OCI-LY7 (cell line): ENCODE data around the gene GNAT3. TPM values are rescaled to one million over a fixed set of nuclear protein-coding genes. Genes with fewer than 3 reads are reported as not detected.

Experiments used
- BruUV-seq: library from RNA; stranded (reverse); fragments of 400-500 nt; replicated peaks from 2 replicates; lab custom pipeline; 2021; lab: Mats Ljungman, UMichigan
- CTCF ChIA-PET: fragments of 300-600 bp; sonication (Branson Sonifier 250); formaldehyde crosslinking; loops from one replicate; lab custom pipeline; 2022; ENCODE audit warnings: antibody characterized with exemption; ENCODE audit not compliant: unreplicated experiment; lab: Charles Lee
- POLR2A ChIA-PET: fragments of 300-600 bp; sonication (Branson Sonifier 250); formaldehyde crosslinking; loops from one replicate; lab custom pipeline; 2022; ENCODE audit warnings: antibody characterized with exemption; lab: Charles Lee
- DNase-seq: peaks from one replicate; pipeline ENCODE4 v3.0.0-alpha.2; 2015; ENCODE audit warnings: low spot score
- H2AFZ ChIP-seq: fragments of 200-600 bp; sonication (generic), shearing (Covaris generic); 2 replicates; pipeline ENCODE4 v1.6.1; 2014; ENCODE audit warnings: mild to moderate bottlenecking, antibody characterized with exemption, low read length, moderate library complexity
- H3K27ac ChIP-seq: fragments of 200-600 bp; sonication (generic); 2 replicates; pipeline ENCODE4 v1.5.1; 2014; ENCODE audit warnings: mixed run types, low read depth, mild to moderate bottlenecking, moderate library complexity, low read length, inconsistent platforms; ENCODE audit not compliant: poor library complexity, severe bottlenecking
- H3K36me3 ChIP-seq: fragments of 200-600 bp; sonication (generic); 2 replicates; pipeline ENCODE4 v1.6.1; 2014; ENCODE audit warnings: mild to moderate bottlenecking, antibody characterized with exemption, low read length, moderate library complexity, mixed read lengths; ENCODE audit not compliant: insufficient read depth
- H3K4me1 ChIP-seq: fragments of 200-600 bp; sonication (generic); 2 replicates; pipeline ENCODE4 v1.5.1; 2014; ENCODE audit warnings: mild to moderate bottlenecking, low read length; ENCODE audit not compliant: insufficient read depth, poor library complexity, severe bottlenecking
- H3K4me2 ChIP-seq: fragments of 200-600 bp; sonication (generic); 2 replicates; pipeline ENCODE4 v1.6.1; 2014; ENCODE audit warnings: mild to moderate bottlenecking, low read length
- H3K4me3 ChIP-seq: fragments of 200-600 bp; sonication (generic); 2 replicates; pipeline ENCODE4 v1.5.1; 2014; ENCODE audit warnings: mild to moderate bottlenecking, low read depth, low read length; ENCODE audit not compliant: poor library complexity, severe bottlenecking
- H3K79me2 ChIP-seq: fragments of 200-600 bp; sonication (generic); 2 replicates; pipeline ENCODE4 v1.6.1; 2016; ENCODE audit warnings: low read depth, mild to moderate bottlenecking, low read length, moderate library complexity, mixed read lengths; ENCODE audit not compliant: insufficient read depth
- H3K9me2 ChIP-seq: fragments of 200-600 bp; sonication (generic); 2 replicates; pipeline ENCODE4 v1.6.1; 2016; ENCODE audit warnings: mild to moderate bottlenecking, low read length, mixed read lengths; ENCODE audit not compliant: insufficient read depth
- H3K9me3 ChIP-seq: fragments of 200-600 bp; sonication (generic); 2 replicates; pipeline ENCODE4 v1.6.1; 2014; ENCODE audit warnings: mild to moderate bottlenecking, mixed run types, low read length, mixed read lengths
- H4K20me1 ChIP-seq: fragments of 200-600 bp; sonication (generic); 2 replicates; pipeline ENCODE4 v1.6.1; 2014; ENCODE audit warnings: mild to moderate bottlenecking, antibody characterized with exemption, low read length, moderate library complexity, mixed read lengths; ENCODE audit not compliant: insufficient read depth
- EZH2phosphoT487 ChIP-seq: fragments of 200-600 bp; sonication (generic); IDR thresholded peaks from 2 replicates; pipeline ENCODE4 v1.6.1; 2018; ENCODE audit warnings: low read depth, borderline replicate concordance, mild to moderate bottlenecking, mixed run types, antibody characterized with exemption, low read length, moderate library complexity, mixed read lengths
- intact Hi-C: fragments of 100-400 bp; cut with micrococcal nuclease; formaldehyde crosslinking; loops from one replicate; pipeline ENCODE4 v1.10.0; 2022; ENCODE audit not compliant: unreplicated experiment
- total RNA-seq, 2 experiments: library from RNA; depleted of rRNA in 1 of 2; stranded (reverse); fragments of >200 nt in 1 of 2; shearing (Covaris generic) in 1 of 2; gene quantifications; 2 replicates each; pipeline ENCODE4 v1.2.3, GENCODE V29; 2014 to 2022
- TF ChIP-seq, protein P1 (sequence below): fragments of 200-600 bp; sonication (generic); conservative IDR thresholded peaks from 2 replicates; pipeline ENCODE4 v1.5.1; 2014; ENCODE audit warnings: mild to moderate bottlenecking, antibody characterized with exemption, low read length, moderate library complexity, mixed read lengths

The GNAT3 gene
- total RNA-seq, 2 experiments from 2014 or later = not detected

DNA sequence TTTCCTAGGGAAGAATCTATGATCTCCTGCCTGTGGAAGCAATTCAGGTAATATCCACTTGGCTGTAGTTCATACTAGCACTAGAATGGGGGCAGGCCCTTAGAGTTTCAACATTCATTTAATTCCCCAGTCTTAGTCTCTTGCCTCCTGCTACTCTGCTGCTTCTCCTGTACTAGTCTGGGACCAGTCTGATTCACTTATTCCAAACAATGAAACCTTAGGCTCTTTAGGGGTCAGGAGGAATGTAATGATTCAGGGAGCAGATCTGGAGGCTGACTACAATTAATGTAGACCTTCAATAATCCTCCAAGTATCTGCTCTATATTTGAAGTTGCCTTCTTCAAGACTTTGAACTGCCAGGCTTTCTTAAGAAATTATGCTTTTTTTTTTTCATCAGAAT lies 101.8 kb downstream of the GNAT3 start:
- BruUV-seq = no TSS peak
- Histone ChIP-seq H2AFZ (no peak overlapping the region), H3K4me3 (no peak overlapping the region), H4K20me1 (no peaks in the 10 kb centered on the region), H3K4me1 (no peaks in the 10 kb centered on the region), H3K27ac (no peak overlapping the region), H3K36me3 (no peaks in the 10 kb centered on the region), H3K79me2 (no peaks in the 10 kb centered on the region), H3K9me3 (no peaks in the 10 kb centered on the region), H3K4me2 (no peak overlapping the region), H3K9me2 (no peaks in the 10 kb centered on the region; the same call in 1 of the 2 replicates)
- ChIA-PET CTCF (no interaction called here), POLR2A (interaction anchor here (1.2 kb wide), 1 partner anchor 9 kb away, joined by 3 read pairs; no protein-coding TSS in a partner anchor)
- intact Hi-C loops = no loop called here
- DNase-seq = no peak
- no peak for TF ChIP-seq EZH2phosphoT487
- TF ChIP-seq, protein P1, sequence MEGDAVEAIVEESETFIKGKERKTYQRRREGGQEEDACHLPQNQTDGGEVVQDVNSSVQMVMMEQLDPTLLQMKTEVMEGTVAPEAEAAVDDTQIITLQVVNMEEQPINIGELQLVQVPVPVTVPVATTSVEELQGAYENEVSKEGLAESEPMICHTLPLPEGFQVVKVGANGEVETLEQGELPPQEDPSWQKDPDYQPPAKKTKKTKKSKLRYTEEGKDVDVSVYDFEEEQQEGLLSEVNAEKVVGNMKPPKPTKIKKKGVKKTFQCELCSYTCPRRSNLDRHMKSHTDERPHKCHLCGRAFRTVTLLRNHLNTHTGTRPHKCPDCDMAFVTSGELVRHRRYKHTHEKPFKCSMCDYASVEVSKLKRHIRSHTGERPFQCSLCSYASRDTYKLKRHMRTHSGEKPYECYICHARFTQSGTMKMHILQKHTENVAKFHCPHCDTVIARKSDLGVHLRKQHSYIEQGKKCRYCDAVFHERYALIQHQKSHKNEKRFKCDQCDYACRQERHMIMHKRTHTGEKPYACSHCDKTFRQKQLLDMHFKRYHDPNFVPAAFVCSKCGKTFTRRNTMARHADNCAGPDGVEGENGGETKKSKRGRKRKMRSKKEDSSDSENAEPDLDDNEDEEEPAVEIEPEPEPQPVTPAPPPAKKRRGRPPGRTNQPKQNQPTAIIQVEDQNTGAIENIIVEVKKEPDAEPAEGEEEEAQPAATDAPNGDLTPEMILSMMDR = no peak

Other genes with a start within 250 kb of the GNAT3 start
- 0.03 TPM in 1 of 2 replicates, not detected in the other for gene CD36, start 126.6 kb upstream of the GNAT3 start, total RNA-seq (2014; rRNA removed; shearing (Covaris generic))
- not detected in 2 replicates for gene CD36, start 126.6 kb upstream of the GNAT3 start, total RNA-seq (2022)